Activated CD8-positive, alpha-beta memory T cell treated with anti-CD3 and anti-CD28 coated beads, Interleukin-2, amount 50 U/mL, for 1 hour (primary cell): ENCODE measurements around the gene KCNK1.

ENCODE experiments used
- DNase-seq: peaks from one replicate; pipeline ENCODE4 v3.0.0-alpha.2; 2020; ENCODE audit errors: extremely low read depth

KCNK1 gene

GRCh38 chr1:233636503-233636877, 22.6 kb downstream of the KCNK1 start:
- DNase-seq = no peak

GRCh38 chr1:233638513-233638912, 24.6 kb downstream of the KCNK1 start:
- DNase-seq = no peak

GRCh38 chr1:233639611-233640010, 25.7 kb downstream of the KCNK1 start:
- no peak for DNase-seq

- DNase-seq = no peak
These were observed 26.3 kb downstream of the KCNK1 start for GRCh38 chr1:233640179-233640578.

GRCh38 chr1:233641029-233641428, 27.1 kb downstream of the KCNK1 start:
- no peak for DNase-seq

- DNase-seq = no peak
These were observed 33.2 kb downstream of the KCNK1 start for GRCh38 chr1:233647073-233647472.

GRCh38 chr1:233647636-233648035, 33.7 kb downstream of the KCNK1 start:
- DNase-seq = no peak

GRCh38 chr1:233651061-233651460, 37.2 kb downstream of the KCNK1 start:
- no peak for DNase-seq

- no peak for DNase-seq
These were observed 37.8 kb downstream of the KCNK1 start for GRCh38 chr1:233651563-233652233.

- DNase-seq = no peak
These were observed 38.6 kb downstream of the KCNK1 start for GRCh38 chr1:233652526-233652925.

- no peak for DNase-seq
These were observed 40.9 kb downstream of the KCNK1 start for GRCh38 chr1:233654658-233655280.

GRCh38 chr1:233655301-233655740, 41.4 kb downstream of the KCNK1 start:
- DNase-seq = no peak

- DNase-seq = no peak
These were observed 42.2 kb downstream of the KCNK1 start for GRCh38 chr1:233656032-233656635.

GRCh38 chr1:233656687-233657086, 42.8 kb downstream of the KCNK1 start:
- no peak for DNase-seq

- DNase-seq = no peak
These were observed 43.6 kb downstream of the KCNK1 start for GRCh38 chr1:233657466-233657865.

- no peak for DNase-seq
These were observed 45.6 kb downstream of the KCNK1 start for GRCh38 chr1:233659495-233659894.

- no peak for DNase-seq
These were observed 47.7 kb downstream of the KCNK1 start for GRCh38 chr1:233661376-233662159.

- no peak for DNase-seq
These were observed 48.8 kb downstream of the KCNK1 start for GRCh38 chr1:233662575-233663304.

- DNase-seq = no peak
These were observed 50.3 kb downstream of the KCNK1 start for GRCh38 chr1:233664253-233664652.

- DNase-seq = no peak
These were observed 51.1 kb downstream of the KCNK1 start for GRCh38 chr1:233664804-233665574.
